ENCODE measurements around the gene SRGN.

The SRGN gene

DNA sequence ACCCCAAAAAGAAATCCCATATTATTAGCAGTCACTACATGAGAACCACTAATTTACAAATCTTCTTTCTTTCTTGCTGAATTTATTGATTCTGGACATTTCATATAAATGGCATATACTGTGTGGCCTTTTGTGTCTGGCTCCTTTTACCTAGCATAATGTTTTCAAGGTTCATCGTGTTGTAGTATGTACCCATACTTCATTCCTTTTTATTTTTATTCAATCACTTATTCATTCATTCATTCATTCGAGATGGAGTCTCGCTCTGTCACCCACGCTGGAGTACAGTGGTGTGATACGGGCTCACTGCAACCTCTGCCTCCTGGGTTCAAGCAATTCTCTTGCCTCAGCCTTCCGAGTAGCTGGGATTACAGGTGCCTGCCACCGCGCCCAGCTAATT, 58.0 kb downstream of the SRGN start:
- TF ChIP-seq EGR1 (IDR thresholded peaks at IDR 0.05), result no peak
- TF ChIP-seq RAD21 (IDR thresholded peaks at IDR 0.05; ENCODE audit: low read depth), result no peak
- TF ChIP-seq, protein P1, sequence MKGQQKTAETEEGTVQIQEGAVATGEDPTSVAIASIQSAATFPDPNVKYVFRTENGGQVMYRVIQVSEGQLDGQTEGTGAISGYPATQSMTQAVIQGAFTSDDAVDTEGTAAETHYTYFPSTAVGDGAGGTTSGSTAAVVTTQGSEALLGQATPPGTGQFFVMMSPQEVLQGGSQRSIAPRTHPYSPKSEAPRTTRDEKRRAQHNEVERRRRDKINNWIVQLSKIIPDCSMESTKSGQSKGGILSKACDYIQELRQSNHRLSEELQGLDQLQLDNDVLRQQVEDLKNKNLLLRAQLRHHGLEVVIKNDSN (IDR thresholded peaks at IDR 0.05), result no peak
- no peak for TF ChIP-seq FOXM1 (IDR thresholded peaks at IDR 0.05; ENCODE audit: borderline replicate concordance, low read depth)
- TF ChIP-seq, protein P2, sequence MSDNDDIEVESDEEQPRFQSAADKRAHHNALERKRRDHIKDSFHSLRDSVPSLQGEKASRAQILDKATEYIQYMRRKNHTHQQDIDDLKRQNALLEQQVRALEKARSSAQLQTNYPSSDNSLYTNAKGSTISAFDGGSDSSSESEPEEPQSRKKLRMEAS (IDR thresholded peaks at IDR 0.05), result no peak
- TF ChIP-seq, protein P3, sequence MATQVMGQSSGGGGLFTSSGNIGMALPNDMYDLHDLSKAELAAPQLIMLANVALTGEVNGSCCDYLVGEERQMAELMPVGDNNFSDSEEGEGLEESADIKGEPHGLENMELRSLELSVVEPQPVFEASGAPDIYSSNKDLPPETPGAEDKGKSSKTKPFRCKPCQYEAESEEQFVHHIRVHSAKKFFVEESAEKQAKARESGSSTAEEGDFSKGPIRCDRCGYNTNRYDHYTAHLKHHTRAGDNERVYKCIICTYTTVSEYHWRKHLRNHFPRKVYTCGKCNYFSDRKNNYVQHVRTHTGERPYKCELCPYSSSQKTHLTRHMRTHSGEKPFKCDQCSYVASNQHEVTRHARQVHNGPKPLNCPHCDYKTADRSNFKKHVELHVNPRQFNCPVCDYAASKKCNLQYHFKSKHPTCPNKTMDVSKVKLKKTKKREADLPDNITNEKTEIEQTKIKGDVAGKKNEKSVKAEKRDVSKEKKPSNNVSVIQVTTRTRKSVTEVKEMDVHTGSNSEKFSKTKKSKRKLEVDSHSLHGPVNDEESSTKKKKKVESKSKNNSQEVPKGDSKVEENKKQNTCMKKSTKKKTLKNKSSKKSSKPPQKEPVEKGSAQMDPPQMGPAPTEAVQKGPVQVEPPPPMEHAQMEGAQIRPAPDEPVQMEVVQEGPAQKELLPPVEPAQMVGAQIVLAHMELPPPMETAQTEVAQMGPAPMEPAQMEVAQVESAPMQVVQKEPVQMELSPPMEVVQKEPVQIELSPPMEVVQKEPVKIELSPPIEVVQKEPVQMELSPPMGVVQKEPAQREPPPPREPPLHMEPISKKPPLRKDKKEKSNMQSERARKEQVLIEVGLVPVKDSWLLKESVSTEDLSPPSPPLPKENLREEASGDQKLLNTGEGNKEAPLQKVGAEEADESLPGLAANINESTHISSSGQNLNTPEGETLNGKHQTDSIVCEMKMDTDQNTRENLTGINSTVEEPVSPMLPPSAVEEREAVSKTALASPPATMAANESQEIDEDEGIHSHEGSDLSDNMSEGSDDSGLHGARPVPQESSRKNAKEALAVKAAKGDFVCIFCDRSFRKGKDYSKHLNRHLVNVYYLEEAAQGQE (IDR thresholded peaks at IDR 0.05; ENCODE audit: low read depth), result no peak
- no peak for TF ChIP-seq NFIC (IDR thresholded peaks at IDR 0.05)
- TF ChIP-seq TEAD4 (IDR thresholded peaks at IDR 0.05), result no peak
- TF ChIP-seq YY1 (IDR thresholded peaks at IDR 0.05; ENCODE audit: low read depth), result no peak
- TF ChIP-seq ZBTB7A (IDR thresholded peaks at IDR 0.05; ENCODE audit: low read depth), result no peak
- TF ChIP-seq CREB1 (IDR thresholded peaks at IDR 0.05; ENCODE audit: low read depth), result no peak
- no peak for TF ChIP-seq EP300 (IDR thresholded peaks at IDR 0.05; ENCODE audit: borderline replicate concordance)
- no peak for TF ChIP-seq TAF1 (IDR thresholded peaks at IDR 0.05; ENCODE audit: low read depth)
- no peak for TF ChIP-seq CEBPB (IDR thresholded peaks at IDR 0.05)
- TF ChIP-seq TCF12 (IDR thresholded peaks at IDR 0.05; ENCODE audit: low read depth), result no peak

DNA sequence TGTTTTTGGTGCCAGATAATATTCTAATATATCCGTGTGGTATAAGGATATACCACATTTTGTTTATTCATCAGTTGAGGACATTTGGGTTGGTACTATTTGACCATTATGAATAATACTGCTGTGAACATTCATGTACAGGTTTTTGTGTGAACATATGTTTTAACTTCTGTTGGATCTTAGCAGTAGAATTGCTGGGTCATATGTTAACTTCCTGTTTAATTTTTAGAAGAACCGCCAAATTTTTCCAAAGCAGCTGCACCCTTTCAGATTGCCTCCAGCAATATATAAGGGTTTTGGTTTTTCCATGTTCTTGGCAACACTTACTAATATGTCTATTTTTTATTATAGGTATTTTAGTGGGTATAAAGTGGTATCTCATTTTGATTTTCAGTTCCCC, 58.9 kb downstream of the SRGN start:
- no peak for TF ChIP-seq YY1 (IDR thresholded peaks at IDR 0.05; ENCODE audit: low read depth)
- TF ChIP-seq, protein P3 (IDR thresholded peaks at IDR 0.05; ENCODE audit: low read depth), result no peak
- no peak for TF ChIP-seq CREB1 (IDR thresholded peaks at IDR 0.05; ENCODE audit: low read depth)
- TF ChIP-seq, protein P1 (IDR thresholded peaks at IDR 0.05), result no peak
- TF ChIP-seq TEAD4 (IDR thresholded peaks at IDR 0.05), result no peak
- no peak for TF ChIP-seq TAF1 (IDR thresholded peaks at IDR 0.05; ENCODE audit: low read depth)
- no peak for TF ChIP-seq FOXM1 (IDR thresholded peaks at IDR 0.05; ENCODE audit: borderline replicate concordance, low read depth)
- TF ChIP-seq TCF12 (IDR thresholded peaks at IDR 0.05; ENCODE audit: low read depth), result no peak
- no peak for TF ChIP-seq NFIC (IDR thresholded peaks at IDR 0.05)
- no peak for TF ChIP-seq ZBTB7A (IDR thresholded peaks at IDR 0.05; ENCODE audit: low read depth)
- TF ChIP-seq RAD21 (IDR thresholded peaks at IDR 0.05; ENCODE audit: low read depth), result no peak
- no peak for TF ChIP-seq CEBPB (IDR thresholded peaks at IDR 0.05)
- TF ChIP-seq, protein P2 (IDR thresholded peaks at IDR 0.05), result no peak
- no peak for TF ChIP-seq EGR1 (IDR thresholded peaks at IDR 0.05)
- no peak for TF ChIP-seq EP300 (IDR thresholded peaks at IDR 0.05; ENCODE audit: borderline replicate concordance)

DNA sequence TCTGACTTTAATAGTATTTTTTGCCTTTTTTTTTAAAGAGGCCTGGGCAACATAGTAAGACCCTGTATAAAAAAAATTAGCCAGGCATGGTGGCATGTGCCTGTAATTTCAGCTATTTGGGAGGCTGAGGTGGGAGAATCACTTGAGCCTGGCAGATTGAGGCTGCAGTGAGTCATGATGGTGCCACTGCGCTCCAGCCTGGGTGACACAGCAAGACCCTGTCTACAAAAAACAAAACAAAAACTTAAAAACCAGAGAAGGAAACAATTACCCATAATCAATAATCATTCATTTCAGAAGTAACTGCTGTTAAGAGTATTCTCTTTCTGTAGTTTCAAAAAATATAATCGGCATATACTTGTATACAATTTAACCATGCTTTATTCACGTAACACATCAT, 64.1 kb downstream of the SRGN start:
- TF ChIP-seq RAD21 (IDR thresholded peaks at IDR 0.05; ENCODE audit: low read depth) (no peak), EGR1 (IDR thresholded peaks at IDR 0.05) (no peak), FOXM1 (IDR thresholded peaks at IDR 0.05; ENCODE audit: borderline replicate concordance, low read depth) (no peak), CREB1 (IDR thresholded peaks at IDR 0.05; ENCODE audit: low read depth) (no peak), CEBPB (IDR thresholded peaks at IDR 0.05) (no peak), TEAD4 (IDR thresholded peaks at IDR 0.05) (no peak), ZBTB7A (IDR thresholded peaks at IDR 0.05; ENCODE audit: low read depth) (no peak), TCF12 (IDR thresholded peaks at IDR 0.05; ENCODE audit: low read depth) (no peak), NFIC (IDR thresholded peaks at IDR 0.05) (no peak), TAF1 (IDR thresholded peaks at IDR 0.05; ENCODE audit: low read depth) (no peak)
- TF ChIP-seq, protein P3 (IDR thresholded peaks at IDR 0.05; ENCODE audit: low read depth), result no peak
- TF ChIP-seq, protein P2 (IDR thresholded peaks at IDR 0.05), result no peak
- TF ChIP-seq, protein P1 (IDR thresholded peaks at IDR 0.05), result no peak
